Measurements from ENCODE around the gene KCNK2. TPM values are rescaled to one million over a fixed set of nuclear protein-coding genes. Genes with fewer than 3 reads are reported as not detected.
A peak's percentile ranks its signal among the peaks of the same experiment; 100 is the strongest.

Gene KCNK2
- total and polyA plus RNA-seq, 2 experiments from 2014 or later = 0.07 to 0.24 TPM

GRCh38 chr1:215071078-215071477 lies 11.5 kb upstream of the KCNK2 start (continued):
- TF ChIP-seq JUNB (IDR thresholded peaks at IDR 0.05; ENCODE audit: unreplicated experiment) (no peak), ETS1 (IDR thresholded peaks at IDR 0.05) (no peak), EZH2phosphoT487 (IDR thresholded peaks at IDR 0.05; ENCODE audit: unreplicated experiment) (no peak)

- Histone ChIP-seq H3K79me2 (replicated peaks; ENCODE audit: insufficient read depth) (no peaks in the 10 kb centered on the region), H3K4me1 (ENCODE audit: insufficient read depth) (peaks cover 2% of the 10 kb centered on the region; the same call in 1 of the 2 replicates), H3K4me2 (no peak overlapping the region), H2AFZ (no peak overlapping the region), H3K36me3 (ENCODE audit: insufficient read depth) (no peaks in the 10 kb centered on the region), H3F3A (replicated peaks; ENCODE audit: low read depth) (no peaks in the 10 kb centered on the region), H3K9me2 (ENCODE audit: insufficient read depth) (no peaks in the 10 kb centered on the region), H3K4me3 (no peak overlapping the region), H3K27ac (ENCODE audit: low read depth) (no peak overlapping the region), H3K27me3 (ENCODE audit: insufficient read depth) (peaks cover 39% of the 10 kb centered on the region), H4K20me1 (replicated peaks; ENCODE audit: insufficient read depth) (0 out of 2 replicates have a peak, but pooled peaks cover 4% of the 10 kb centered on the region)
- no peak overlapping the region for H3K4me3 Mint-ChIP-seq
- H3K36me3 Mint-ChIP-seq (ENCODE audit: low read depth) = no peaks in the 10 kb centered on the region
- ATAC-seq (peak; percentile 93), DNase-seq (ENCODE audit: low spot score) (peak; percentile 75)
- H3K27me3 Mint-ChIP-seq (ENCODE audit: insufficient read depth, low read depth, poor library complexity) = peaks cover 29% of the 10 kb centered on the region
- H3K27ac Mint-ChIP-seq = no peak overlapping the region
- peaks cover 4% of the 10 kb centered on the region for H3K4me1 Mint-ChIP-seq
- no peak for TF ChIP-seq POLR2AphosphoS5 (IDR thresholded peaks at IDR 0.05; ENCODE audit: low read depth)
- 0 out of 2 replicates have a peak, but pooled peaks have one; percentile 9 for TF ChIP-seq ZNF114 (CRISPR knock-in tag; IDR thresholded peaks at IDR 0.05)
- TF ChIP-seq NANOG (IDR thresholded peaks at IDR 0.05; ENCODE audit: borderline replicate concordance) = no peak
- peak; percentile 71 to 77 for TF ChIP-seq CTCF (conservative IDR thresholded peaks at IDR 0.05; ENCODE audit: low read depth in 2 of 2)
- TF ChIP-seq, protein P1, sequence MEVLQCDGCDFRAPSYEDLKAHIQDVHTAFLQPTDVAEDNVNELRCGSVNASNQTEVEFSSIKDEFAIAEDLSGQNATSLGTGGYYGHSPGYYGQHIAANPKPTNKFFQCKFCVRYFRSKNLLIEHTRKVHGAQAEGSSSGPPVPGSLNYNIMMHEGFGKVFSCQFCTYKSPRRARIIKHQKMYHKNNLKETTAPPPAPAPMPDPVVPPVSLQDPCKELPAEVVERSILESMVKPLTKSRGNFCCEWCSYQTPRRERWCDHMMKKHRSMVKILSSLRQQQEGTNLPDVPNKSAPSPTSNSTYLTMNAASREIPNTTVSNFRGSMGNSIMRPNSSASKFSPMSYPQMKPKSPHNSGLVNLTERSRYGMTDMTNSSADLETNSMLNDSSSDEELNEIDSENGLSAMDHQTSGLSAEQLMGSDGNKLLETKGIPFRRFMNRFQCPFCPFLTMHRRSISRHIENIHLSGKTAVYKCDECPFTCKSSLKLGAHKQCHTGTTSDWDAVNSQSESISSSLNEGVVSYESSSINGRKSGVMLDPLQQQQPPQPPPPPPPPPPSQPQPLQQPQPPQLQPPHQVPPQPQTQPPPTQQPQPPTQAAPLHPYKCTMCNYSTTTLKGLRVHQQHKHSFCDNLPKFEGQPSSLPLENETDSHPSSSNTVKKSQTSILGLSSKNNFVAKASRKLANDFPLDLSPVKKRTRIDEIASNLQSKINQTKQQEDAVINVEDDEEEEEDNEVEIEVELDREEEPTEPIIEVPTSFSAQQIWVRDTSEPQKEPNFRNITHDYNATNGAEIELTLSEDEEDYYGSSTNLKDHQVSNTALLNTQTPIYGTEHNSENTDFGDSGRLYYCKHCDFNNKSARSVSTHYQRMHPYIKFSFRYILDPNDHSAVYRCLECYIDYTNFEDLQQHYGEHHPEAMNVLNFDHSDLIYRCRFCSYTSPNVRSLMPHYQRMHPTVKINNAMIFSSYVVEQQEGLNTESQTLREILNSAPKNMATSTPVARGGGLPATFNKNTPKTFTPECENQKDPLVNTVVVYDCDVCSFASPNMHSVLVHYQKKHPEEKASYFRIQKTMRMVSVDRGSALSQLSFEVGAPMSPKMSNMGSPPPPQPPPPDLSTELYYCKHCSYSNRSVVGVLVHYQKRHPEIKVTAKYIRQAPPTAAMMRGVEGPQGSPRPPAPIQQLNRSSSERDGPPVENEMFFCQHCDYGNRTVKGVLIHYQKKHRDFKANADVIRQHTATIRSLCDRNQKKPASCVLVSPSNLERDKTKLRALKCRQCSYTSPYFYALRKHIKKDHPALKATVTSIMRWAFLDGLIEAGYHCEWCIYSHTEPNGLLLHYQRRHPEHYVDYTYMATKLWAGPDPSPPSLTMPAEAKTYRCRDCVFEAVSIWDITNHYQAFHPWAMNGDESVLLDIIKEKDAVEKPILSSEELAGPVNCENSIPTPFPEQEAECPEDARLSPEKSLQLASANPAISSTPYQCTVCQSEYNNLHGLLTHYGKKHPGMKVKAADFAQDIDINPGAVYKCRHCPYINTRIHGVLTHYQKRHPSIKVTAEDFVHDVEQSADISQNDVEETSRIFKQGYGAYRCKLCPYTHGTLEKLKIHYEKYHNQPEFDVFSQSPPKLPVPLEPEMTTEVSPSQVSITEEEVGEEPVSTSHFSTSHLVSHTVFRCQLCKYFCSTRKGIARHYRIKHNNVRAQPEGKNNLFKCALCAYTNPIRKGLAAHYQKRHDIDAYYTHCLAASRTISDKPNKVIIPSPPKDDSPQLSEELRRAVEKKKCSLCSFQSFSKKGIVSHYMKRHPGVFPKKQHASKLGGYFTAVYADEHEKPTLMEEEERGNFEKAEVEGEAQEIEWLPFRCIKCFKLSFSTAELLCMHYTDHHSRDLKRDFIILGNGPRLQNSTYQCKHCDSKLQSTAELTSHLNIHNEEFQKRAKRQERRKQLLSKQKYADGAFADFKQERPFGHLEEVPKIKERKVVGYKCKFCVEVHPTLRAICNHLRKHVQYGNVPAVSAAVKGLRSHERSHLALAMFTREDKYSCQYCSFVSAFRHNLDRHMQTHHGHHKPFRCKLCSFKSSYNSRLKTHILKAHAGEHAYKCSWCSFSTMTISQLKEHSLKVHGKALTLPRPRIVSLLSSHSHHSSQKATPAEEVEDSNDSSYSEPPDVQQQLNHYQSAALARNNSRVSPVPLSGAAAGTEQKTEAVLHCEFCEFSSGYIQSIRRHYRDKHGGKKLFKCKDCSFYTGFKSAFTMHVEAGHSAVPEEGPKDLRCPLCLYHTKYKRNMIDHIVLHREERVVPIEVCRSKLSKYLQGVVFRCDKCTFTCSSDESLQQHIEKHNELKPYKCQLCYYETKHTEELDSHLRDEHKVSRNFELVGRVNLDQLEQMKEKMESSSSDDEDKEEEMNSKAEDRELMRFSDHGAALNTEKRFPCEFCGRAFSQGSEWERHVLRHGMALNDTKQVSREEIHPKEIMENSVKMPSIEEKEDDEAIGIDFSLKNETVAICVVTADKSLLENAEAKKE (CRISPR knock-in tag; IDR thresholded peaks at IDR 0.05) = 0 out of 2 replicates have a peak, but pooled peaks have one; percentile 48
- no peaks in the 10 kb centered on the region; the same call in 2 of the 3 replicates for H3K9me3 Mint-ChIP-seq
Observed at GRCh38 chr1:215076322-215076721, 6.2 kb upstream of the KCNK2 start.

Measured in GM23338 (cell line).